Measurements from ENCODE around the gene MTARC2.

DNA sequence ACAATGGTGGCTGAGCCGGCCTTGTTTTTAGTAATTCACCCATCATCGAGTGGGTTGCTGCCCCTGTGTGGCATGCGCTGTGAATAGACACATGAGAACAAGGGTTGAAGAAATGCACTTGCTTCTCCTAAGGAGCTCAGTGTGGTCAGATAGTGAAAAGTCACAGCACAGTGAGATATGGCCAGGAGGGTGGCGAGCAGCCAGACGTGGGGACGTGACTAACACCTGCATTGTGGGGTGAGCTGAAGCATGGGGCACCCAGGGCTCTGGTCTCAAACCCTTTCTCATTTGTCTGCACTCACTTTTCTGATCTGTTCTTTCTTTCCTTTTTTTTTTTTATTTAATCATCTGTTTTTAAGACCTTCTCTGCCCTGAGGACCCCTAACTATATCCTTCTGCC, 52.1 kb downstream of the MTARC2 start:
- TF ChIP-seq EZH2 (IDR thresholded peaks at IDR 0.05; ENCODE audit: borderline replicate concordance, insufficient read depth, low read depth, low read length, poor library complexity, severe bottlenecking) = no peak
- TF ChIP-seq, protein P1, sequence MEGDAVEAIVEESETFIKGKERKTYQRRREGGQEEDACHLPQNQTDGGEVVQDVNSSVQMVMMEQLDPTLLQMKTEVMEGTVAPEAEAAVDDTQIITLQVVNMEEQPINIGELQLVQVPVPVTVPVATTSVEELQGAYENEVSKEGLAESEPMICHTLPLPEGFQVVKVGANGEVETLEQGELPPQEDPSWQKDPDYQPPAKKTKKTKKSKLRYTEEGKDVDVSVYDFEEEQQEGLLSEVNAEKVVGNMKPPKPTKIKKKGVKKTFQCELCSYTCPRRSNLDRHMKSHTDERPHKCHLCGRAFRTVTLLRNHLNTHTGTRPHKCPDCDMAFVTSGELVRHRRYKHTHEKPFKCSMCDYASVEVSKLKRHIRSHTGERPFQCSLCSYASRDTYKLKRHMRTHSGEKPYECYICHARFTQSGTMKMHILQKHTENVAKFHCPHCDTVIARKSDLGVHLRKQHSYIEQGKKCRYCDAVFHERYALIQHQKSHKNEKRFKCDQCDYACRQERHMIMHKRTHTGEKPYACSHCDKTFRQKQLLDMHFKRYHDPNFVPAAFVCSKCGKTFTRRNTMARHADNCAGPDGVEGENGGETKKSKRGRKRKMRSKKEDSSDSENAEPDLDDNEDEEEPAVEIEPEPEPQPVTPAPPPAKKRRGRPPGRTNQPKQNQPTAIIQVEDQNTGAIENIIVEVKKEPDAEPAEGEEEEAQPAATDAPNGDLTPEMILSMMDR (IDR thresholded peaks at IDR 0.05) = no peak

All from B cell (primary cell).